HEK293T (cell line): ENCODE measurements around the gene P4HA2.

Experiments used
- CTCF ChIA-PET: fragments of 350-600 bp; formaldehyde crosslinking; extraction: SDS; loops from one replicate; lab custom pipeline; 2021; ENCODE audit warnings: antibody characterized with exemption, inconsistent platforms; lab: Yijun Ruan, JAX
- POLR2A ChIA-PET: fragments of 350-600 bp; formaldehyde crosslinking; extraction: SDS; loops from one replicate; lab custom pipeline; 2020; ENCODE audit warnings: antibody characterized with exemption, inconsistent platforms; lab: Yijun Ruan, JAX
- DNase-seq: peaks from one replicate; pipeline ENCODE4 v3.0.0; 2012; ENCODE audit warnings: mixed read lengths; ENCODE audit errors: extremely low spot score
- ARNT ChIP-seq: fragments of 450-650 bp; IDR thresholded peaks from 2 replicates; pipeline ENCODE4 v1.6.1; 2017; ENCODE audit warnings: mild to moderate bottlenecking
- BHLHE40 ChIP-seq: fragments of 450-650 bp; IDR thresholded peaks from 2 replicates; pipeline ENCODE4 v1.6.1; 2016; ENCODE audit warnings: mild to moderate bottlenecking, moderate library complexity, borderline replicate concordance
- CTBP1 ChIP-seq: fragments of 450-650 bp; IDR thresholded peaks from 2 replicates; pipeline ENCODE4 v1.6.1; 2016; ENCODE audit warnings: borderline replicate concordance
- ELF4 ChIP-seq: fragments of 450-650 bp; IDR thresholded peaks from 2 replicates; pipeline ENCODE4 v1.6.1; 2017; ENCODE audit warnings: antibody characterized with exemption
- FOXA1 ChIP-seq: fragments of 450-650 bp; IDR thresholded peaks from 2 replicates; pipeline ENCODE4 v1.6.1; 2016; ENCODE audit warnings: mild to moderate bottlenecking
- FOXK2 ChIP-seq: fragments of 450-650 bp; IDR thresholded peaks from 2 replicates; pipeline ENCODE4 v1.6.1; 2016; ENCODE audit warnings: mild to moderate bottlenecking
- FOXM1 ChIP-seq: fragments of 450-650 bp; IDR thresholded peaks from 2 replicates; pipeline ENCODE4 v1.6.1; 2017; ENCODE audit warnings: mild to moderate bottlenecking, borderline replicate concordance
- HDGF ChIP-seq: fragments of 450-650 bp; IDR thresholded peaks from 2 replicates; pipeline ENCODE4 v1.6.1; 2017; ENCODE audit warnings: antibody characterized with exemption, borderline replicate concordance
- L3MBTL2 ChIP-seq: fragments of 450-650 bp; conservative IDR thresholded peaks from 2 replicates; pipeline ENCODE4 v1.6.1; 2016; ENCODE audit warnings: mild to moderate bottlenecking
- LEF1 ChIP-seq: fragments of 450-650 bp; IDR thresholded peaks from 2 replicates; pipeline ENCODE4 v1.6.1; 2017; ENCODE audit warnings: mild to moderate bottlenecking, borderline replicate concordance
- NFRKB ChIP-seq: fragments of 450-650 bp; IDR thresholded peaks from 2 replicates; pipeline ENCODE4 v1.6.1; 2016; ENCODE audit warnings: mild to moderate bottlenecking, moderate library complexity
- PKNOX1 ChIP-seq: fragments of 450-650 bp; IDR thresholded peaks from 2 replicates; pipeline ENCODE4 v1.6.1; 2016
- SP1 ChIP-seq: fragments of 450-650 bp; IDR thresholded peaks from 2 replicates; pipeline ENCODE4 v1.6.1; 2017
- SUZ12 ChIP-seq: fragments of 450-650 bp; IDR thresholded peaks from 2 replicates; pipeline ENCODE4 v1.6.1; 2016; ENCODE audit warnings: mild to moderate bottlenecking
- TARDBP ChIP-seq: fragments of 450-650 bp; IDR thresholded peaks from 2 replicates; pipeline ENCODE4 v1.6.1; 2016
- ZNF384 ChIP-seq: fragments of 450-650 bp; IDR thresholded peaks from 2 replicates; pipeline ENCODE4 v1.6.1; 2016

Gene P4HA2

GRCh38 chr5:132227485-132228240 lies at the start of gene P4HA2:
Gene P4HA2 (minus strand): TSS chr5:132227853. CDS start chr5:132218626, 9,227 bp downstream.
- peak; percentile 86 for DNase-seq
- CTCF ChIA-PET = interaction anchor here (0.5 to 5.6 kb wide), 6 partner anchors 11 to 162 kb away, joined by 3 to 30 read pairs (median 4); partner anchors contain the start of gene SLC22A5
- TF ChIP-seq SP1 (no peak), ARNT (0 out of 2 replicates have a peak, but pooled peaks have one; percentile 26), HDGF (0 out of 2 replicates have a peak, but pooled peaks have one; percentile 25)
- POLR2A ChIA-PET = interaction anchor here (0.6 to 1.7 kb wide), 12 partner anchors 10 to 1598 kb away, joined by 3 to 14 read pairs (median 4); partner anchors contain the start of genes IRF1, SLC22A4 and SLC22A5

GRCh38 chr5:132277256-132277655 lies 49.6 kb upstream of the P4HA2 start:
- no peak for DNase-seq
- TF ChIP-seq SUZ12 = no peak
- no peak for TF ChIP-seq PKNOX1
- no peak for TF ChIP-seq SP1
- TF ChIP-seq BHLHE40 = no peak
- no peak for TF ChIP-seq FOXM1
- no peak for TF ChIP-seq FOXK2
- TF ChIP-seq LEF1 = no peak
- no peak for TF ChIP-seq NFRKB
- TF ChIP-seq L3MBTL2 = no peak
- no peak for TF ChIP-seq HDGF
- TF ChIP-seq ZNF384 = no peak
- TF ChIP-seq ARNT = no peak
- no peak for TF ChIP-seq ELF4
- TF ChIP-seq TARDBP = no peak
- TF ChIP-seq FOXA1 = no peak
- TF ChIP-seq CTBP1 = no peak
- ChIA-PET POLR2A (interaction anchor here (2.8 kb wide), 1 partner anchor 17 kb away, joined by 32 read pairs; the partner anchor contains the start of gene SLC22A4), CTCF (no interaction called here)

GRCh38 chr5:132275367-132276220 lies 47.9 kb upstream of the P4HA2 start:
- DNase-seq = no peak
- ChIA-PET CTCF (interaction anchor here (0.5 to 1.3 kb wide), 2 partner anchors 11 to 453 kb away, joined by 3 read pairs; no protein-coding TSS in a partner anchor), POLR2A (interaction anchor here (1.2 kb wide), 1 partner anchor 18 kb away, joined by 8 read pairs; the partner anchor contains the start of gene SLC22A4)
- TF ChIP-seq ELF4 = no peak
- no peak for TF ChIP-seq FOXM1
- no peak for TF ChIP-seq BHLHE40
- no peak for TF ChIP-seq ARNT
- no peak for TF ChIP-seq HDGF
- no peak for TF ChIP-seq FOXK2
- TF ChIP-seq CTBP1 = no peak
- TF ChIP-seq FOXA1 = no peak
- no peak for TF ChIP-seq SP1
- TF ChIP-seq SUZ12 = no peak
- TF ChIP-seq ZNF384 = no peak
- TF ChIP-seq NFRKB = no peak
- TF ChIP-seq LEF1 = no peak
- TF ChIP-seq L3MBTL2 = no peak
- no peak for TF ChIP-seq TARDBP
- no peak for TF ChIP-seq PKNOX1

GRCh38 chr5:132274050-132274792 lies 46.6 kb upstream of the P4HA2 start:
- ChIA-PET POLR2A (interaction anchor here (1.1 kb wide), 1 partner anchor 19 kb away, joined by 9 read pairs; the partner anchor contains the start of gene SLC22A4), CTCF (interaction anchor here (0.8 kb wide), 1 partner anchor 227 kb away, joined by 5 read pairs; no protein-coding TSS in a partner anchor)
- TF ChIP-seq FOXM1 = no peak
- no peak for TF ChIP-seq ZNF384
- TF ChIP-seq BHLHE40 = no peak
- TF ChIP-seq TARDBP = no peak
- TF ChIP-seq LEF1 = no peak
- TF ChIP-seq NFRKB = no peak
- no peak for TF ChIP-seq CTBP1
- TF ChIP-seq FOXA1 = no peak
- no peak for TF ChIP-seq ARNT
- no peak for TF ChIP-seq ELF4
- no peak for TF ChIP-seq L3MBTL2
- no peak for TF ChIP-seq SP1
- no peak for TF ChIP-seq PKNOX1
- TF ChIP-seq SUZ12 = no peak
- no peak for TF ChIP-seq HDGF
- TF ChIP-seq FOXK2 = no peak
- DNase-seq = no peak
